ENCODE data around the gene BOLL.
"Not testable (repeated sequence)": the region's sequence is repeated elsewhere in the genome, so short reads cannot be mapped to it uniquely, and the experiment has no call there.

GRCh38 chr2:197695971-197696370 lies 89.1 kb downstream of the BOLL start:
- TF ChIP-seq POLR2A (IDR thresholded peaks at IDR 0.05): not testable (repeated sequence)
- TF ChIP-seq, protein P1, sequence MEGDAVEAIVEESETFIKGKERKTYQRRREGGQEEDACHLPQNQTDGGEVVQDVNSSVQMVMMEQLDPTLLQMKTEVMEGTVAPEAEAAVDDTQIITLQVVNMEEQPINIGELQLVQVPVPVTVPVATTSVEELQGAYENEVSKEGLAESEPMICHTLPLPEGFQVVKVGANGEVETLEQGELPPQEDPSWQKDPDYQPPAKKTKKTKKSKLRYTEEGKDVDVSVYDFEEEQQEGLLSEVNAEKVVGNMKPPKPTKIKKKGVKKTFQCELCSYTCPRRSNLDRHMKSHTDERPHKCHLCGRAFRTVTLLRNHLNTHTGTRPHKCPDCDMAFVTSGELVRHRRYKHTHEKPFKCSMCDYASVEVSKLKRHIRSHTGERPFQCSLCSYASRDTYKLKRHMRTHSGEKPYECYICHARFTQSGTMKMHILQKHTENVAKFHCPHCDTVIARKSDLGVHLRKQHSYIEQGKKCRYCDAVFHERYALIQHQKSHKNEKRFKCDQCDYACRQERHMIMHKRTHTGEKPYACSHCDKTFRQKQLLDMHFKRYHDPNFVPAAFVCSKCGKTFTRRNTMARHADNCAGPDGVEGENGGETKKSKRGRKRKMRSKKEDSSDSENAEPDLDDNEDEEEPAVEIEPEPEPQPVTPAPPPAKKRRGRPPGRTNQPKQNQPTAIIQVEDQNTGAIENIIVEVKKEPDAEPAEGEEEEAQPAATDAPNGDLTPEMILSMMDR (IDR thresholded peaks at IDR 0.05): not testable (repeated sequence)
